Measurements from ENCODE around the gene LMTK3.

LMTK3 gene

GRCh38 chr19:48469934-48470680, 41.5 kb downstream of the LMTK3 start:
- DNase-seq = no peak
- H3K36me3 Mint-ChIP-seq = peaks cover 33% of the 10 kb centered on the region
- H3K4me1 Mint-ChIP-seq = peaks cover 21% of the 10 kb centered on the region
- CTCF ChIA-PET = interaction anchor here (1.4 to 2.1 kb wide), 2 partner anchors 20 to 114 kb away, joined by 3 to 8 read pairs; no protein-coding TSS in a partner anchor
- H3K9me3 Mint-ChIP-seq = no peaks in the 10 kb centered on the region
- H3K27me3 Mint-ChIP-seq = peaks cover 7% of the 10 kb centered on the region
- H3K27ac Mint-ChIP-seq = peak overlapping the region; percentile 81
- H3K4me3 Mint-ChIP-seq = peak overlapping the region; percentile 83

GRCh38 chr19:48469289-48469881, 42.2 kb downstream of the LMTK3 start, which contains the start of gene CYTH2:
CYTH2 (plus strand) TSS chr19:48469369; CDS start chr19:48469508, 139 bp downstream.
- Mint-ChIP-seq H3K4me3 (peak within 1 kb of the TSS; percentile 83), H3K36me3 (peaks cover 29% of the 10 kb centered on the region), H3K4me1 (peaks cover 21% of the 10 kb centered on the region), H3K27me3 (peaks cover 7% of the 10 kb centered on the region), H3K27ac (peak within 1 kb of the TSS; percentile 91), H3K9me3 (no peaks in the 10 kb centered on the region)
- DNase-seq = peak; percentile 89
- CTCF ChIA-PET = interaction anchor here (1.4 to 2.1 kb wide), 2 partner anchors 21 to 115 kb away, joined by 3 to 8 read pairs; no protein-coding TSS in a partner anchor

GRCh38 chr19:48468772-48469288, 42.8 kb downstream of the LMTK3 start:
- H3K27ac Mint-ChIP-seq = peak overlapping the region; percentile 91
- DNase-seq = peak; percentile 100
- H3K27me3 Mint-ChIP-seq = peaks cover 7% of the 10 kb centered on the region
- peaks cover 26% of the 10 kb centered on the region for H3K36me3 Mint-ChIP-seq
- peak overlapping the region; percentile 83 for H3K4me3 Mint-ChIP-seq
- CTCF ChIA-PET = no interaction called here
- no peaks in the 10 kb centered on the region for H3K9me3 Mint-ChIP-seq
- peaks cover 21% of the 10 kb centered on the region for H3K4me1 Mint-ChIP-seq

GRCh38 chr19:48466561-48467325, 44.9 kb downstream of the LMTK3 start:
- peaks cover 21% of the 10 kb centered on the region for H3K4me1 Mint-ChIP-seq
- CTCF ChIA-PET = interaction anchor here (1.1 kb wide), 1 partner anchor 76 kb away, joined by 3 read pairs; the partner anchor contains the start of gene KDELR1
- H3K4me3 Mint-ChIP-seq = no peak overlapping the region
- DNase-seq = no peak
- no peak overlapping the region for H3K27ac Mint-ChIP-seq
- H3K27me3 Mint-ChIP-seq = peaks cover 7% of the 10 kb centered on the region
- no peaks in the 10 kb centered on the region for H3K9me3 Mint-ChIP-seq
- H3K36me3 Mint-ChIP-seq = peaks cover 11% of the 10 kb centered on the region

GRCh38 chr19:48465215-48465614, 46.4 kb downstream of the LMTK3 start:
- H3K4me1 Mint-ChIP-seq = peaks cover 14% of the 10 kb centered on the region
- no peak overlapping the region for H3K4me3 Mint-ChIP-seq
- CTCF ChIA-PET = no interaction called here
- peaks cover 3% of the 10 kb centered on the region for H3K36me3 Mint-ChIP-seq
- no peak for DNase-seq
- no peaks in the 10 kb centered on the region for H3K9me3 Mint-ChIP-seq
- H3K27ac Mint-ChIP-seq = no peak overlapping the region
- H3K27me3 Mint-ChIP-seq = peaks cover 7% of the 10 kb centered on the region

GRCh38 chr19:48461982-48462655, 49.5 kb downstream of the LMTK3 start:
- CTCF ChIA-PET = no interaction called here
- Mint-ChIP-seq H3K36me3 (peaks cover 7% of the 10 kb centered on the region), H3K4me3 (no peak overlapping the region), H3K27me3 (peaks cover 7% of the 10 kb centered on the region), H3K27ac (no peak overlapping the region), H3K4me1 (no peaks in the 10 kb centered on the region), H3K9me3 (no peaks in the 10 kb centered on the region)
- DNase-seq = no peak

GRCh38 chr19:48461651-48461981, 50.0 kb downstream of the LMTK3 start:
- Mint-ChIP-seq H3K4me1 (no peaks in the 10 kb centered on the region), H3K36me3 (peaks cover 9% of the 10 kb centered on the region), H3K4me3 (no peak overlapping the region), H3K27me3 (peaks cover 5% of the 10 kb centered on the region), H3K27ac (no peak overlapping the region), H3K9me3 (no peaks in the 10 kb centered on the region)
- CTCF ChIA-PET = interaction anchor here (0.6 kb wide), 1 partner anchor 70 kb away, joined by 3 read pairs; the partner anchor contains the start of gene KDELR1
- no peak for DNase-seq

- Mint-ChIP-seq H3K4me3 (no peak overlapping the region), H3K27ac (no peak overlapping the region), H3K36me3 (peaks cover 16% of the 10 kb centered on the region), H3K9me3 (no peaks in the 10 kb centered on the region), H3K27me3 (no peaks in the 10 kb centered on the region), H3K4me1 (peaks cover 3% of the 10 kb centered on the region)
- CTCF ChIA-PET = no interaction called here
- no peak for DNase-seq
Observed at GRCh38 chr19:48458016-48458415, 53.6 kb downstream of the LMTK3 start.

- no peak for DNase-seq
- no peak overlapping the region for H3K27ac Mint-ChIP-seq
- H3K9me3 Mint-ChIP-seq = no peaks in the 10 kb centered on the region
- H3K4me3 Mint-ChIP-seq = no peak overlapping the region
- no peaks in the 10 kb centered on the region for H3K27me3 Mint-ChIP-seq
- H3K36me3 Mint-ChIP-seq = peaks cover 18% of the 10 kb centered on the region
- H3K4me1 Mint-ChIP-seq = peaks cover 3% of the 10 kb centered on the region
- CTCF ChIA-PET = interaction anchor here (0.9 kb wide), 1 partner anchor 10 kb away, joined by 4 read pairs; no protein-coding TSS in a partner anchor
Observed at GRCh38 chr19:48456864-48457263, 54.8 kb downstream of the LMTK3 start.

GRCh38 chr19:48455908-48456562, 55.6 kb downstream of the LMTK3 start:
- Mint-ChIP-seq H3K4me3 (no peak overlapping the region), H3K27me3 (no peaks in the 10 kb centered on the region), H3K27ac (no peak overlapping the region), H3K9me3 (no peaks in the 10 kb centered on the region), H3K36me3 (peaks cover 21% of the 10 kb centered on the region), H3K4me1 (peaks cover 3% of the 10 kb centered on the region)
- DNase-seq = no peak
- CTCF ChIA-PET = no interaction called here

- peaks cover 21% of the 10 kb centered on the region for H3K36me3 Mint-ChIP-seq
Observed at GRCh38 chr19:48455171-48455907, 56.3 kb downstream of the LMTK3 start, which contains the start of gene KCNJ14. KCNJ14 (plus strand) TSS chr19:48455574; CDS start chr19:48461725, 6,151 bp downstream.

GRCh38 chr19:48454150-48454730, 57.4 kb downstream of the LMTK3 start:
- no peak overlapping the region for H3K27ac Mint-ChIP-seq
- no peak overlapping the region for H3K4me3 Mint-ChIP-seq
- H3K27me3 Mint-ChIP-seq = no peaks in the 10 kb centered on the region
- peaks cover 23% of the 10 kb centered on the region for H3K36me3 Mint-ChIP-seq
- no peaks in the 10 kb centered on the region for H3K9me3 Mint-ChIP-seq
- DNase-seq = no peak
- CTCF ChIA-PET = no interaction called here
- peaks cover 3% of the 10 kb centered on the region for H3K4me1 Mint-ChIP-seq

More at GRCh38 chr19:48455171-48455907, 56.3 kb downstream of the LMTK3 start, which contains the start of gene KCNJ14:
- CTCF ChIA-PET = no interaction called here
- Mint-ChIP-seq H3K4me1 (peaks cover 3% of the 10 kb centered on the region), H3K27me3 (no peaks in the 10 kb centered on the region), H3K27ac (no peak within 1 kb of the TSS), H3K4me3 (no peak within 1 kb of the TSS), H3K9me3 (no peaks in the 10 kb centered on the region)
- DNase-seq = no peak
